Left lung (tissue), 10 donors: Measurements from ENCODE around the gene AGBL1. TPM values are rescaled to one million over a fixed set of nuclear protein-coding genes. Genes with fewer than 3 reads are reported as not detected.
A peak's percentile ranks its signal among the peaks of the same experiment; 100 is the strongest.
"Not testable (repeated sequence)": the region's sequence is repeated elsewhere in the genome, so short reads cannot be mapped to it uniquely, and the experiment has no call there.

Source experiments
- ATAC-seq: fragments of 200-7000 bp; cut with Tn5 transposase; one replicate; pipeline ENCODE4 v1.9.1; 2020; ENCODE audit warnings: moderate library complexity
- DNase-seq, 4 donors: peaks; one replicate each; pipeline ENCODE4 v3.0.0-alpha.2; 2013 to 2020
- H3K27ac ChIP-seq, 2 donors: fragments of 200-600 bp; sonication (generic) in 1 of 2; one replicate each; pipeline versions ENCODE4 v1.5.0 to v1.8.0; 2020 to 2021
- H3K27me3 ChIP-seq, 2 donors: fragments of 200-600 bp; sonication (generic) in 1 of 2; one replicate each; pipeline versions ENCODE4 v1.5.0 to v1.8.0; 2020 to 2021
- H3K36me3 ChIP-seq, 2 donors: fragments of 200-600 bp; sonication (generic) in 1 of 2; one replicate each; pipeline versions ENCODE4 v1.5.0 to v1.8.0; 2020 to 2021
- H3K4me1 ChIP-seq, 2 donors: fragments of 200-600 bp; one replicate each; pipeline ENCODE4 v1.8.0; 2021
- H3K4me3 ChIP-seq, 2 donors: fragments of 200-600 bp; sonication (generic) in 1 of 2; one replicate each; pipeline versions ENCODE4 v1.5.0 to v1.8.0; 2020 to 2021; ENCODE audit warnings: mild to moderate bottlenecking in 1 of 2
- H3K9me3 ChIP-seq, 2 donors: fragments of 200-600 bp; sonication (generic) in 1 of 2; one replicate each; pipeline versions ENCODE4 v1.5.0 to v1.8.0; 2020 to 2021
- CTCF ChIP-seq, 2 donors: fragments of 200-600 bp; sonication (generic) in 1 of 2; IDR thresholded peaks; one replicate each; pipeline versions ENCODE4 v1.5.0 to v1.8.0; 2021; ENCODE audit warnings: antibody characterized with exemption in 2 of 2
- intact Hi-C, 2 donors: fragments of 100-400 bp; cut with DNase I; formaldehyde crosslinking; loops; one replicate each; pipeline versions ENCODE4 v1.11.2 to v1.14.2; 2022
- polyA plus RNA-seq, 6 donors: library from polyadenylated mRNA; unstranded; fragments of 120-200 nt; gene quantifications; one replicate each; pipeline ENCODE4 v1.2.1, GENCODE V29; 2013; ENCODE audit not compliant: insufficient read length in 6 of 6
- total RNA-seq, 2 donors: library from RNA; stranded (reverse); fragmentation: NEBNext Ultra II Directional; extraction: Animal tissue kit (Norgen Biotek cat#: 25700); gene quantifications; one replicate each; pipeline ENCODE4 v1.2.1, GENCODE V29; 2021
- donor health status: DM: no; HTN: yes; CAD: no.
- donor health status: DM: no; HTN: no; CAD: no.

Gene AGBL1
- total and polyA plus RNA-seq, 8 donors: 0.01 to 3.3 (median 0.11) TPM; not detected in 1

GRCh38 chr15:86433983-86434382 is 354.3 kb downstream of the AGBL1 start:
- TF ChIP-seq CTCF (IDR thresholded peaks at IDR 0.05): no peak
- Histone ChIP-seq H3K4me1 (no peaks in the 10 kb centered on the region), H3K36me3 (no peaks in the 10 kb centered on the region), H3K4me3 (no peak overlapping the region), H3K9me3 (no peaks in the 10 kb centered on the region), H3K27ac (no peak overlapping the region), H3K27me3 (no peaks in the 10 kb centered on the region)
- intact Hi-C loops: no loop called here
- DNase-seq (no peak), ATAC-seq (no peak)

DNA sequence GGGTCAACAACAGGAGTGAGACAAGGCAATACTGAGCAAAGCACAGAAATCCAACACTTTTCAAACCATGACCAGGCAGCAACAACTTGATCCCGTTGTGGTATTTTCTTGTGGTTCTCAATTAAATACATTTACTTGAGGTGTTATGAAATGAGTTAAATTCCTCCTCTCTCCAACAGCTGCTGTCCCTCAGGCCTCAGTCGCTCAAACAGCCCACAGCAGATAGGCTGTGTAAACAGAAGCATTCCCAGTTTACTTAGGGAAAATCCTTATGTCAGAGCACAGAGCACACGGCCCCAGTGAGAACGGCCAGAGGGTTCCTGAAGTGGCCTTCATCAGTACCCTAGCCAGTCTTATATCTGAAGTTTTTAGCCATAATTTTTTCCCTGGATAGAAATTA is 359.9 kb downstream of the AGBL1 start:
- no peak overlapping the region for H3K27ac ChIP-seq
- H3K4me1 ChIP-seq: no peaks in the 10 kb centered on the region
- TF ChIP-seq CTCF (IDR thresholded peaks at IDR 0.05): no peak
- H3K27me3 ChIP-seq: no peaks in the 10 kb centered on the region
- no peak overlapping the region for H3K4me3 ChIP-seq
- ATAC-seq: no peak
- peak in 2 of 4 donors; percentile 78 to 82 for DNase-seq
- H3K36me3 ChIP-seq: no peaks in the 10 kb centered on the region
- intact Hi-C loops: no loop called here
- no peaks in the 10 kb centered on the region for H3K9me3 ChIP-seq

GRCh38 chr15:86444527-86444926 is 364.9 kb downstream of the AGBL1 start:
- Histone ChIP-seq H3K27me3 (no peaks in the 10 kb centered on the region), H3K4me1 (no peaks in the 10 kb centered on the region), H3K4me3 (no peak overlapping the region), H3K9me3 (no peaks in the 10 kb centered on the region), H3K36me3 (no peaks in the 10 kb centered on the region), H3K27ac (no peak overlapping the region)
- ATAC-seq (no peak), DNase-seq (peak in 1 of 4 donors; percentile 29)
- intact Hi-C loops: no loop called here
- TF ChIP-seq CTCF (IDR thresholded peaks at IDR 0.05): no peak

DNA sequence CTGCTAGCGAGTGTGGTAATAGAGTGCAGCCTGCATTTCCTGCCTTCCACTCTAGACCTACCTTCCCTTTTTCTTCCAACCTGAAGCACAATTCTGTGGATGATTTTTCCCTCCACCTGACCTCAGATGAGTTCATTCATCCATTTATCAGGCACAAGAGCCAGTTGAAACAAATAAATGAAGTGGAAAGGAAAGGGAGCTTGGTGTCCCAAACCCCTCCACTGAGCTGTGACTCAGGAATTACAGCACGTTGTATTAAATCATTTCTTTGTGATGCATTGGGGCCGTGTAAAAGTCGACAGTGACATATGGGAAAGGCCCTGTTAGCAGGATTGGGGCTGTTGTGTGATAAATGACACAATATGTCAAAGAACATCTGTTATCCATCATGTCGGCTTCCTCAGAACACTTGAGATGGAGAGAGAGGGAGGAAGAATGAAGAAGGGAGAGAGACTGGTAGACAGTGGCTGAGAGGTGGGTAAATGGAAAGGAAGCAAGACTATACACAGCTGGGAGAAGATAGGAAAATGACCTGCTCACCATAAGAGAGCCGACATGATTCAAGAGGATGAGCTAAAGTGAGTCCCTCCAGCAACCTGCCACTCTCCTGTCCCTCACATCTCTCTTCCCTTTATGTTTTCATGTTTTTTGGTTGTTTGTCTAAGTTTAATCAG is 366.0 kb downstream of the AGBL1 start:
- TF ChIP-seq CTCF (IDR thresholded peaks at IDR 0.05): no peak
- Histone ChIP-seq H3K4me3 (no peak overlapping the region), H3K9me3 (no peaks in the 10 kb centered on the region), H3K36me3 (no peaks in the 10 kb centered on the region), H3K4me1 (no peaks in the 10 kb centered on the region), H3K27ac (no peak overlapping the region), H3K27me3 (no peaks in the 10 kb centered on the region)
- intact Hi-C loops: no loop called here
- DNase-seq: no peak
- no peak for ATAC-seq

- ATAC-seq (no peak), DNase-seq (peak in 1 of 4 donors; percentile 7)
- H3K9me3 ChIP-seq: no peaks in the 10 kb centered on the region
- H3K27ac ChIP-seq: no peak overlapping the region
- no peak for TF ChIP-seq CTCF (IDR thresholded peaks at IDR 0.05)
- H3K27me3 ChIP-seq: no peaks in the 10 kb centered on the region
- no peaks in the 10 kb centered on the region for H3K4me1 ChIP-seq
- intact Hi-C loops: no loop called here
- H3K36me3 ChIP-seq: no peaks in the 10 kb centered on the region
- H3K4me3 ChIP-seq: no peak overlapping the region
These were observed 366.6 kb downstream of the AGBL1 start for GRCh38 chr15:86446253-86446640.

GRCh38 chr15:86465470-86466039 is 385.9 kb downstream of the AGBL1 start:
- H3K27ac ChIP-seq, ATAC-seq, intact Hi-C loops, DNase-seq, H3K36me3 ChIP-seq, H3K27me3 ChIP-seq, H3K4me1 ChIP-seq, H3K4me3 ChIP-seq: not testable (repeated sequence)
- peaks cover 0 to 31% of the 10 kb centered on the region in 2 donors for H3K9me3 ChIP-seq
